ENCODE data around the gene UBXN4. TPM values are rescaled to one million over a fixed set of nuclear protein-coding genes. Genes with fewer than 3 reads are reported as not detected.

The UBXN4 gene
- 31.1 and 33.2 TPM in 2 replicates for total RNA-seq (2014; rRNA removed; shearing (Covaris generic))

GRCh38 chr2:135741395-135742324, at the start of gene UBXN4:
Gene UBXN4, plus strand, starts transcription at chr2:135741855. Its CDS starts 75 bp downstream, at chr2:135741930.

Small RNA genes within 50 kb of the gene (small RNA-seq; reads per million reads assigned to genes)
- gene RF00019, result not detected

Other genes starting within 250 kb of the UBXN4 start
- 2.5 and 3.3 TPM in 2 replicates for gene ZRANB3, start 210.6 kb upstream of the UBXN4 start, total RNA-seq (2014; rRNA removed; shearing (Covaris generic))
- 8.5 and 8.9 TPM in 2 replicates for gene R3HDM1, start 210.4 kb upstream of the UBXN4 start, total RNA-seq (2014; rRNA removed; shearing (Covaris generic))
- gene LCT, start 95.3 kb downstream of the UBXN4 start, total RNA-seq (2014; rRNA removed; shearing (Covaris generic)), result 0.04 and 0.08 TPM in 2 replicates
- gene MCM6, start 134.6 kb downstream of the UBXN4 start, total RNA-seq (2014; rRNA removed; shearing (Covaris generic)), result 28.5 and 32.9 TPM in 2 replicates
- 61.6 and 86.5 TPM in 2 replicates for gene DARS1, start 243.8 kb downstream of the UBXN4 start, total RNA-seq (2014; rRNA removed; shearing (Covaris generic))

Data from A375 (cell line).